HepG2 (cell line): Measurements from ENCODE around the gene FANCM. TPM values are rescaled to one million over a fixed set of nuclear protein-coding genes. Genes with fewer than 3 reads are reported as not detected.

Source experiments
- ATAC-seq: fragments of 200-7000 bp; cut with Tn5 transposase; 3 replicates; pipeline ENCODE4 v1.9.1; 2020; ENCODE audit warnings: mild to moderate bottlenecking, moderate library complexity
- BruUV-seq: library from RNA; stranded (reverse); fragments of 400-500 nt; replicated peaks from 2 replicates; lab custom pipeline; 2021; lab: Mats Ljungman, UMichigan
- CTCF ChIA-PET: fragments of 300-600 bp; formaldehyde crosslinking; extraction: SDS; loops from one replicate; lab custom pipeline; 2021; ENCODE audit warnings: low total read pairs, inconsistent platforms, low intra/inter-chr PET ratio; lab: Yijun Ruan, JAX
- POLR2A ChIA-PET: fragments of 350-600 bp; sonication (Branson Sonifier 250); formaldehyde crosslinking; loops from one replicate; lab custom pipeline; 2020; ENCODE audit warnings: antibody characterized with exemption, inconsistent platforms; lab: Yijun Ruan, JAX
- DNase-seq: peaks from one replicate; pipeline ENCODE4 v3.0.0-alpha.2; 2015; ENCODE audit warnings: low spot score
- FAIRE-seq: peaks from 3 replicates; lab custom pipeline; 2011; peaks lifted over from hg19 to GRCh38; lab: Jason Lieb, UNC
- H2AFZ ChIP-seq: one replicate; pipeline ENCODE4 v1.6.1; 2011; ENCODE audit warnings: low read length, inconsistent platforms
- H3K27ac ChIP-seq: fragments of 300-600 bp; 3 replicates; pipeline ENCODE4 v1.8.0; 2011; ENCODE audit warnings: mixed run types, mild to moderate bottlenecking, mixed read lengths, low read length, inconsistent platforms; ENCODE audit not compliant: insufficient read depth; ENCODE audit errors: extremely low read length
- H3K27me3 ChIP-seq, 2 experiments: fragments of 200-600 bp in 1 of 2; 2 replicates in 1 of 2; 3 replicates in 1 of 2; pipeline versions ENCODE4 v1.6.0 to v1.8.0; 2011; ENCODE audit warnings: low read length in 2 of 2, mild to moderate bottlenecking in 2 of 2, moderate library complexity in 2 of 2, inconsistent platforms in 1 of 2; ENCODE audit not compliant: insufficient read depth in 2 of 2, control insufficient read depth in 1 of 2
- H3K36me3 ChIP-seq, 2 experiments: fragments of 200-600 bp in 1 of 2; replicated peaks in 1 of 2; 2 replicates in 1 of 2; 3 replicates in 1 of 2; pipeline versions ENCODE4 v1.5.1 to v1.8.0; 2011; ENCODE audit warnings: low read length in 2 of 2, inconsistent platforms in 1 of 2; ENCODE audit not compliant: insufficient read depth in 2 of 2, control insufficient read depth in 1 of 2
- H3K4me1 ChIP-seq: 2 replicates; pipeline ENCODE4 v1.5.1; 2012; ENCODE audit warnings: low read length, inconsistent platforms; ENCODE audit not compliant: insufficient read depth
- H3K4me2 ChIP-seq: 2 replicates; pipeline ENCODE4 v1.6.0; 2011; ENCODE audit warnings: low read depth, low read length, inconsistent platforms
- H3K4me3 ChIP-seq, 3 experiments: fragments of 200-600 bp in 1 of 3; sonication (generic), shearing (Covaris generic) in 1 of 3; replicated peaks in 1 of 3; 2 replicates each; pipeline ENCODE4 v1.5.1; 2011 to 2016; ENCODE audit warnings: low read length in 3 of 3, inconsistent platforms in 2 of 3, low read depth in 2 of 3, mild to moderate bottlenecking in 2 of 3, control low read depth in 1 of 3, mixed read lengths in 1 of 3; ENCODE audit not compliant: insufficient read depth in 1 of 3
- H3K79me2 ChIP-seq: one replicate; pipeline ENCODE4 v1.6.1; 2011; ENCODE audit warnings: low read length, inconsistent platforms; ENCODE audit not compliant: insufficient read depth
- H3K9ac ChIP-seq: 2 replicates; pipeline ENCODE4 v1.6.0; 2011; ENCODE audit warnings: mild to moderate bottlenecking, low read depth, low read length, inconsistent platforms; ENCODE audit not compliant: insufficient read depth
- H3K9me3 ChIP-seq: 2 replicates; pipeline ENCODE4 v1.5.1; 2012; ENCODE audit warnings: mild to moderate bottlenecking, low read length
- H4K20me1 ChIP-seq: 2 replicates; pipeline ENCODE4 v1.6.0; 2011; ENCODE audit warnings: inconsistent platforms, mild to moderate bottlenecking, low read length, moderate library complexity; ENCODE audit not compliant: insufficient read depth
- CCAR2 ChIP-seq: fragments of 200-400 bp; formaldehyde crosslinking; optimal IDR thresholded peaks from 2 replicates; pipeline ENCODE3; 2018; ENCODE audit warnings: low read depth, mild to moderate bottlenecking, low read length, moderate library complexity
- GTF3A ChIP-seq: sonication (generic); formaldehyde crosslinking; conservative IDR thresholded peaks from 2 replicates; pipeline ENCODE4 v1.4.0; 2020; ENCODE audit warnings: mild to moderate bottlenecking, missing genetic modification reagents
- NR2F6 ChIP-seq, 2 experiments: IDR thresholded peaks; 2 replicates each; pipeline ENCODE4 v1.6.1; 2016; ENCODE audit warnings: antibody characterized with exemption in 1 of 2, mild to moderate bottlenecking in 1 of 2
- SALL1 ChIP-seq: sonication (generic); formaldehyde crosslinking; IDR thresholded peaks from 2 replicates; pipeline ENCODE4 v1.8.0; 2022; ENCODE audit warnings: mild to moderate bottlenecking, missing genetic modification reagents
- ZBTB21 ChIP-seq: sonication (generic); formaldehyde crosslinking; IDR thresholded peaks from 2 replicates; pipeline ENCODE4 v1.4.0; 2020; ENCODE audit warnings: missing genetic modification reagents
- ZNF205 ChIP-seq: IDR thresholded peaks from 2 replicates; pipeline ENCODE4 v1.6.1; 2018; ENCODE audit warnings: missing biosample characterization, missing genetic modification reagents
- WGBS: methylation state at CpG from one replicate; pipeline ENCODE4 v1.1.6; 2017; ENCODE audit warnings: low lambda C conversion rate; 5-methylcytosine and 5-hydroxymethylcytosine counted together
- in situ Hi-C: cut with HindIII; loops from 2 replicates; pipeline ENCODE4 v1.10.0; 2017; ENCODE audit warnings: low pct_unique_long_range_greater_than_20kb; ENCODE audit not compliant: extremely low pct_ligation_motif_present
- intact Hi-C: fragments of 100-400 bp; cut with micrococcal nuclease; formaldehyde crosslinking; loops from one replicate; pipeline ENCODE4 v1.10.0; 2022; ENCODE audit not compliant: unreplicated experiment
- polyA plus RNA-seq, 8 experiments: library from polyadenylated mRNA; depleted of rRNA in 3 of 8; stranded (reverse) in 7 of 8; unstranded in 1 of 8; fragments of >200 nt; fragmentation: Illumina TruSeq in 4 of 8; extraction: Trizol in 4 of 8; gene quantifications; 2 replicates each; pipeline versions ENCODE4 v1.2.1 to v1.2.3, GENCODE V29; 2011 to 2016; ENCODE audit warnings: low read depth in 4 of 8, missing spikeins in 1 of 8, mixed read lengths in 1 of 8; ENCODE audit not compliant: insufficient read depth in 1 of 8
- total RNA-seq, 5 experiments: library from RNA; depleted of rRNA; stranded (reverse); fragments of >200 nt; fragmentation: Illumina TruSeq; extraction: Trizol; gene quantifications; 2 replicates each; pipeline ENCODE4 v1.2.3, GENCODE V29; 2016; ENCODE audit warnings: low read depth in 1 of 5
- TF ChIP-seq, protein P1 (sequence below): sonication (generic); formaldehyde crosslinking; conservative IDR thresholded peaks from 2 replicates; pipeline ENCODE4 v1.4.0; 2020; ENCODE audit warnings: missing genetic modification reagents
- TF ChIP-seq, protein P2 (sequence below): sonication (generic); formaldehyde crosslinking; IDR thresholded peaks from 2 replicates; pipeline ENCODE4 v1.4.0; 2020; ENCODE audit warnings: mild to moderate bottlenecking, missing genetic modification reagents

Gene FANCM
- total and polyA plus RNA-seq, 2 of the 13 experiments (the other 11 are each of a cell fraction or from before 2014, with no cell fraction given): 2.6 to 10.4 TPM

DNA sequence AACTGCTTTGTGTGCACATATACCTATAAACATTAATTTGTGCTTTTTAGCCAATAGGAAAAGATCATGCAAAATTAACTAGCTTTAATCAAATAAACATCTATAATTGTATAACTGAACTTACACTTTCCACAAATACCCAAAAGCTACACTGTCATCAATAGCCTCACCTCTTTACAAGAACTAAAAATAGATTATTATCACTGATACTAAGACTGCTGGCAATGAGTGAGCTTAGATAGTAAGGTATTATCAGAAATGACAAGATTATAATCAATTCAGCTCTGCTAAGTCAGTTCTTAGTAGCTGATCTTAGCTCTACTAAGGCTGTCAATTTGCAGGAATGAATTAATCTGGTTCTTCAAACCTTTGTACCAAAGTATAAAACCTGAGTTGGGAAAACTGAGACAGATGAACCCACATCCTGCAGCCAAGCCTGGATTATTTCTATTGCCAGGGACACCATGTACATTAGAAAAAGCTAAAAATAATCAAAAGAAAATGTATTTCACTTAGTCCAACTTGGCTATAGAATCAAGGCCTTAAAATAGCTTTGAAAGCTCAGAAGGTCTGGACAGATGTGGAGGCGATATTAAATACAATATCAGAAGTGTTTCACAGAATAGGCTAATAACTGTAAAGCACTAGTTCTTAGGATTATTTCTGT lies 6.6 kb upstream of the FANCM start:
- CTCF ChIA-PET: no interaction called here
- intact Hi-C loops (no loop called here), in situ Hi-C loops (no loop called here)
- Histone ChIP-seq H2AFZ (no peak overlapping the region), H3K27ac (no peak overlapping the region), H3K27me3 (no peaks in the 10 kb centered on the region), H3K9ac (no peak overlapping the region), H3K9me3 (no peaks in the 10 kb centered on the region), H3K36me3 (peaks cover 0 to 6% of the 10 kb centered on the region in 2 experiments; a peak in 2 of 5 replicates), H3K79me2 (peaks cover 31% of the 10 kb centered on the region), H3K4me1 (peaks cover 26% of the 10 kb centered on the region), H3K4me3 (no peak overlapping the region), H4K20me1 (no peaks in the 10 kb centered on the region; the same call in 1 of the 2 replicates), H3K4me2 (no peak overlapping the region)
- FAIRE-seq: no peak
- TF ChIP-seq ZNF205 (CRISPR knock-in tag) (no peak), GTF3A (no peak), CCAR2 (no peak)
- TF ChIP-seq, protein P1, sequence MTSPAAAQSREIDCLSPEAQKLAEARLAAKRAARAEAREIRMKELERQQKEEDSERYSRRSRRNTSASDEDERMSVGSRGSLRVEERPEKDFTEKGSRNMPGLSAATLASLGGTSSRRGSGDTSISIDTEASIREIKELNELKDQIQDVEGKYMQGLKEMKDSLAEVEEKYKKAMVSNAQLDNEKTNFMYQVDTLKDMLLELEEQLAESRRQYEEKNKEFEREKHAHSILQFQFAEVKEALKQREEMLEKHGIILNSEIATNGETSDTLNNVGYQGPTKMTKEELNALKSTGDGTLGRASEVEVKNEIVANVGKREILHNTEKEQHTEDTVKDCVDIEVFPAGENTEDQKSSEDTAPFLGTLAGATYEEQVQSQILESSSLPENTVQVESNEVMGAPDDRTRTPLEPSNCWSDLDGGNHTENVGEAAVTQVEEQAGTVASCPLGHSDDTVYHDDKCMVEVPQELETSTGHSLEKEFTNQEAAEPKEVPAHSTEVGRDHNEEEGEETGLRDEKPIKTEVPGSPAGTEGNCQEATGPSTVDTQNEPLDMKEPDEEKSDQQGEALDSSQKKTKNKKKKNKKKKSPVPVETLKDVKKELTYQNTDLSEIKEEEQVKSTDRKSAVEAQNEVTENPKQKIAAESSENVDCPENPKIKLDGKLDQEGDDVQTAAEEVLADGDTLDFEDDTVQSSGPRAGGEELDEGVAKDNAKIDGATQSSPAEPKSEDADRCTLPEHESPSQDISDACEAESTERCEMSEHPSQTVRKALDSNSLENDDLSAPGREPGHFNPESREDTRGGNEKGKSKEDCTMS: no peak
- no peak for DNase-seq
- WGBS: 100% methylated on average over 1 of the region's 1 CpG
- POLR2A ChIA-PET: no interaction called here
- no peak for ATAC-seq
- no TSS peak for BruUV-seq

DNA sequence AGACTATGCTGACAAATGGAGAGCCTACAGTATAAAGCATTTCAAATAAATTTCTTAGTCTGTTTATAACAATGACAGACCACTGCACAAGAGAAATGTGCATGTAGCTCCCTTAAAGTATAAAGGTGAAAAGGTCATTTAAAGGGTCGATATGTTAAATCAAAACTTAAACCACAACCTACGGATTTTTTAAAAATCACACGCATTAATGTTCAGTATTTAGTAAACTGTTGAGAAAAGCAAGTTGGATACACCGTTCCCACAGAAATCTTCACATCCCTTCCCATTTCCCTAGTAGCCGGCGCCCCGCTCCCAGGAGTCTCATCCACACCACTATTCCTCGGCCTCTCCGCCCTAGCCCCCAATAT lies 2.1 kb upstream of the FANCM start:
- DNase-seq (no peak), ATAC-seq (peak; percentile 32), FAIRE-seq (no peak)
- H3K36me3 ChIP-seq: no peaks in the 10 kb centered on the region
- TSS peak; percentile 79 for BruUV-seq
- H3K27me3 ChIP-seq: no peaks in the 10 kb centered on the region; a peak in 2 of 5 replicates
- H3K9me3 ChIP-seq: no peaks in the 10 kb centered on the region
- H3K27ac ChIP-seq: peak overlapping the region; percentile 90
- peak overlapping the region; percentile 87 to 95 (median 91) for H3K4me3 ChIP-seq
- POLR2A ChIA-PET: interaction anchor here (0.6 to 5.0 kb wide), 11 partner anchors 11 to 237 kb away, joined by 3 to 42 read pairs (median 7); partner anchors contain the start of genes KLHL28, MIS18BP1, PRPF39 and TOGARAM1
- intact Hi-C loops: loop anchor here (1.0 to 2.0 kb wide), 6 partner anchors 21 to 236 kb away; partner anchors contain the start of genes MIS18BP1, PRPF39 and TOGARAM1
- H3K4me2 ChIP-seq: peak overlapping the region; percentile 71
- no peak overlapping the region for H2AFZ ChIP-seq
- WGBS: under 1% methylated on average over 9 of the region's 9 CpGs
- H3K79me2 ChIP-seq: peaks cover 58% of the 10 kb centered on the region
- no peaks in the 10 kb centered on the region; the same call in 1 of the 2 replicates for H4K20me1 ChIP-seq
- peak overlapping the region; percentile 90 for H3K9ac ChIP-seq
- CTCF ChIA-PET: no interaction called here
- H3K4me1 ChIP-seq: peaks cover 39% of the 10 kb centered on the region
- in situ Hi-C loops: no loop called here
- TF ChIP-seq NR2F6 (IDR thresholded peaks at IDR 0.05): no peak; the same call in 1 of the 2 replicates
- TF ChIP-seq NR2F6 (CRISPR knock-in tag; IDR thresholded peaks at IDR 0.05): peak; percentile 8; the same call in 1 of the 2 replicates
- TF ChIP-seq SALL1 (CRISPR knock-in tag): no peak
- no peak for TF ChIP-seq ZBTB21 (CRISPR knock-in tag)
- TF ChIP-seq, protein P2, sequence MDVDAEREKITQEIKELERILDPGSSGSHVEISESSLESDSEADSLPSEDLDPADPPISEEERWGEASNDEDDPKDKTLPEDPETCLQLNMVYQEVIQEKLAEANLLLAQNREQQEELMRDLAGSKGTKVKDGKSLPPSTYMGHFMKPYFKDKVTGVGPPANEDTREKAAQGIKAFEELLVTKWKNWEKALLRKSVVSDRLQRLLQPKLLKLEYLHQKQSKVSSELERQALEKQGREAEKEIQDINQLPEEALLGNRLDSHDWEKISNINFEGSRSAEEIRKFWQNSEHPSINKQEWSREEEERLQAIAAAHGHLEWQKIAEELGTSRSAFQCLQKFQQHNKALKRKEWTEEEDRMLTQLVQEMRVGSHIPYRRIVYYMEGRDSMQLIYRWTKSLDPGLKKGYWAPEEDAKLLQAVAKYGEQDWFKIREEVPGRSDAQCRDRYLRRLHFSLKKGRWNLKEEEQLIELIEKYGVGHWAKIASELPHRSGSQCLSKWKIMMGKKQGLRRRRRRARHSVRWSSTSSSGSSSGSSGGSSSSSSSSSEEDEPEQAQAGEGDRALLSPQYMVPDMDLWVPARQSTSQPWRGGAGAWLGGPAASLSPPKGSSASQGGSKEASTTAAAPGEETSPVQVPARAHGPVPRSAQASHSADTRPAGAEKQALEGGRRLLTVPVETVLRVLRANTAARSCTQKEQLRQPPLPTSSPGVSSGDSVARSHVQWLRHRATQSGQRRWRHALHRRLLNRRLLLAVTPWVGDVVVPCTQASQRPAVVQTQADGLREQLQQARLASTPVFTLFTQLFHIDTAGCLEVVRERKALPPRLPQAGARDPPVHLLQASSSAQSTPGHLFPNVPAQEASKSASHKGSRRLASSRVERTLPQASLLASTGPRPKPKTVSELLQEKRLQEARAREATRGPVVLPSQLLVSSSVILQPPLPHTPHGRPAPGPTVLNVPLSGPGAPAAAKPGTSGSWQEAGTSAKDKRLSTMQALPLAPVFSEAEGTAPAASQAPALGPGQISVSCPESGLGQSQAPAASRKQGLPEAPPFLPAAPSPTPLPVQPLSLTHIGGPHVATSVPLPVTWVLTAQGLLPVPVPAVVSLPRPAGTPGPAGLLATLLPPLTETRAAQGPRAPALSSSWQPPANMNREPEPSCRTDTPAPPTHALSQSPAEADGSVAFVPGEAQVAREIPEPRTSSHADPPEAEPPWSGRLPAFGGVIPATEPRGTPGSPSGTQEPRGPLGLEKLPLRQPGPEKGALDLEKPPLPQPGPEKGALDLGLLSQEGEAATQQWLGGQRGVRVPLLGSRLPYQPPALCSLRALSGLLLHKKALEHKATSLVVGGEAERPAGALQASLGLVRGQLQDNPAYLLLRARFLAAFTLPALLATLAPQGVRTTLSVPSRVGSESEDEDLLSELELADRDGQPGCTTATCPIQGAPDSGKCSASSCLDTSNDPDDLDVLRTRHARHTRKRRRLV: no peak; the same call in 1 of the 2 replicates
